Upper lobe of right lung (tissue), 1 donor: ENCODE data around the gene PFDN6. TPM values are rescaled to one million over a fixed set of nuclear protein-coding genes. Genes with fewer than 3 reads are reported as not detected.
"Not testable (repeated sequence)": the region's sequence is repeated elsewhere in the genome, so short reads cannot be mapped to it uniquely, and the experiment has no call there.

Experiments
- ATAC-seq: fragments of 200-7000 bp; cut with Tn5 transposase; one replicate; pipeline ENCODE4 v1.9.1; 2020; ENCODE audit warnings: mild to moderate bottlenecking, moderate library complexity
- DNase-seq: peaks from one replicate; pipeline ENCODE4 v3.0.0-alpha.2; 2020
- H3K27ac ChIP-seq: fragments of 200-600 bp; one replicate; pipeline ENCODE4 v1.8.0; 2022
- H3K27me3 ChIP-seq: fragments of 200-600 bp; one replicate; pipeline ENCODE4 v1.8.0; 2022; ENCODE audit warnings: mild to moderate bottlenecking
- H3K36me3 ChIP-seq: fragments of 200-600 bp; one replicate; pipeline ENCODE4 v1.8.0; 2022
- H3K4me1 ChIP-seq: fragments of 200-600 bp; one replicate; pipeline ENCODE4 v1.8.0; 2022
- H3K4me3 ChIP-seq: fragments of 200-600 bp; one replicate; pipeline ENCODE4 v1.8.0; 2022; ENCODE audit warnings: mild to moderate bottlenecking
- H3K9me3 ChIP-seq: fragments of 200-600 bp; one replicate; pipeline ENCODE4 v1.8.0; 2022
- CTCF ChIP-seq: fragments of 200-600 bp; IDR thresholded peaks from one replicate; pipeline ENCODE4 v1.8.0; 2022; ENCODE audit warnings: antibody characterized with exemption
- intact Hi-C: fragments of 100-400 bp; cut with DNase I; formaldehyde crosslinking; loops from one replicate; pipeline ENCODE4 v1.11.0; 2022
- total RNA-seq: library from RNA; stranded (reverse); fragmentation: NEBNext Ultra II Directional; extraction: Animal tissue kit (Norgen Biotek cat#: 25700); gene quantifications from one replicate; pipeline ENCODE4 v1.2.1, GENCODE V29; 2021
- donor health status: DM: no; HTN: yes; CAD: no; lungs with severe emphysema.

Gene PFDN6
- total RNA-seq, 1 donor from 2014 or later, result 39.3 TPM

DNA sequence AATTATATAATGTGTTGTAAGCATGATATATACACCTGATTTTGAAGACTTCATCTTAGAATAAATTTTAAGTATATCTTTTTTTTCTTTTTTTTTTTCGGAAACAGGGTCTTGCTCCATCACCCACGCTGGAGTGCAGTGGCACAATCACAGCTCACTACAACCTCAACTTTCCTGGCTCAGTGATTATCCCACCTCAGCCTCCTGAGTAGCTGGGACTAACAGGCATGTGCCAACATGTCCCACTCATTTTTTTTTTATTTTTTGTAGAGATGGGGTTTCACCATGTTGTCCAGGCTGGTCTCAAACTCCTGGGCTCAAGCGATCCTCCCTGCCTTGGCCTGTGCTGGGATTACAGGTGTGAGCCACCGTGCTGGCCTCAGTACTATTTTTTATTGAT, 34.8 kb upstream of the PFDN6 start:
- no peak overlapping the region for H3K4me3 ChIP-seq
- no peak for ATAC-seq
- TF ChIP-seq CTCF, result no peak

DNA sequence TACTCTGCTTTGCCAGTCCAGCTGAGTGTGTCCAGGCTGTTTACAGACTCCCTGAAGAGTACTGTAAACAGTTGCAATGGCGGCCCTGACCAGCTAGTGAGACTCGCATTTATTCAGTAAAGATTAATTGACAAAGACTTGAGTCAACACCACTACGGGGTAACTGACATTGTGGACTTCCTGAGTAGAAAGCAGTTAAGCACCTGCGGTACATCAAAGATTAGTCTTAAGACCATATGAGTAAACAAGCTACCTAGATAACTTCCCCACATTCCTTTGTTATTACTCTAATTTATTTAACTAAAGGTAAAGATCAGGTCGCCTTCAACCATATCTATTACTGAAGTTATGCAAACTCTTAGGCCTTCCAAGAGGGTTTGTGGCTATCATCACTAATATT, 30.4 kb upstream of the PFDN6 start:
- no peaks in the 10 kb centered on the region for H3K27me3 ChIP-seq
- ATAC-seq, result no peak
- no peaks in the 10 kb centered on the region for H3K9me3 ChIP-seq
- H3K4me3 ChIP-seq, result no peak overlapping the region
- TF ChIP-seq CTCF, result no peak
- H3K36me3 ChIP-seq, result peaks cover 64% of the 10 kb centered on the region
- intact Hi-C loops, result no loop called here
- no peak overlapping the region for H3K27ac ChIP-seq
- no peaks in the 10 kb centered on the region for H3K4me1 ChIP-seq
- DNase-seq, result no peak

More for the DNA sequence above, 34.8 kb upstream of the PFDN6 start:
- peaks cover 47% of the 10 kb centered on the region for H3K36me3 ChIP-seq
- no peaks in the 10 kb centered on the region for H3K9me3 ChIP-seq
- DNase-seq, result no peak
- intact Hi-C loops, result no loop called here
- no peak overlapping the region for H3K27ac ChIP-seq
- peaks cover 16% of the 10 kb centered on the region for H3K4me1 ChIP-seq
- no peaks in the 10 kb centered on the region for H3K27me3 ChIP-seq

DNA sequence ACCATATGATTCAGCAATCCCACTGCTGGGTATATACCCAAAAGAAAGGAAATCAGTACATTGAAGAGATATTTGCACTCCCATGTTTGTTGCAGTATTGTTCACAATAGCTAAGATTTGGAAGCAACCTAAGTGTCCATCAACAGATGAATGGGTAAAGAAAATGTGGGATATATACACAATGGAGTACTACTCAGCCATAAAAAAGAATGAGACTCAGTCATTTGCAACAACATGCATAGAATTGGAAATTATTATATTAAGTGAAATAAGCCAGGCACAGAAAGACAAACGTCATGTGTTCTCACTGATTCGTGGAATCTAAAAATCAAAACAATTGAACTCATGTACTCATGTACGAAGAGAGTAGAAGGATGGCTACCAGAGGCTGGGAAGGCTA, 26.9 kb upstream of the PFDN6 start:
- H3K4me1 ChIP-seq, H3K4me3 ChIP-seq, H3K9me3 ChIP-seq, H3K27ac ChIP-seq, ATAC-seq, H3K27me3 ChIP-seq, DNase-seq, intact Hi-C loops: not testable (repeated sequence)
- H3K36me3 ChIP-seq, result peaks cover 81% of the 10 kb centered on the region

DNA sequence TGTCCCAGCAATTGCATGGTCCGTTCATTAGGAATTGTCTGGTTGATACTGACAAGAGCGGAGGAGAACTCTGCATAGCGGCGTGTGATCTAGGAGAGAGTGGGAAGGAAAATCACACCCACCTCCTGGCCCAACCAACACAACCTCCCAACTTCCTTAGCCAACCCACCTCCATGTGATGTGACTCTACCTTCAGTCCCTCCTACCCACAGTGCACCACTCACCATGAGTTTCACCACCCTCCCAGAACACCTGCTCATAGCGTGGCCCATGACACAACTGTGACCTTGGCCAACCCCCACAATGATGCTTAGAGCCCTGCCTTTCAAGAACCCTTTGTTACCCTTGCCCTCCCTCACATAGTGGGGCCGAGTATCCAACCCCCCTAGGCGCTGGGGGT, 25.4 kb upstream of the PFDN6 start:
- Histone ChIP-seq H3K36me3 (peaks cover 89% of the 10 kb centered on the region), H3K27ac (no peak overlapping the region), H3K27me3 (no peaks in the 10 kb centered on the region), H3K9me3 (no peaks in the 10 kb centered on the region), H3K4me1 (no peaks in the 10 kb centered on the region), H3K4me3 (no peak overlapping the region)
- no peak for TF ChIP-seq CTCF
- ATAC-seq (peak; percentile 12), DNase-seq (no peak)
- intact Hi-C loops, result no loop called here

GRCh38 chr6:33271117-33271467, 18.3 kb upstream of the PFDN6 start:
- DNase-seq (no peak), ATAC-seq (peak; percentile 6)
- no peak for TF ChIP-seq CTCF
- Histone ChIP-seq H3K36me3 (peaks cover 65% of the 10 kb centered on the region), H3K9me3 (no peaks in the 10 kb centered on the region), H3K4me3 (peak overlapping the region; percentile 75), H3K27me3 (no peaks in the 10 kb centered on the region), H3K4me1 (peaks cover 45% of the 10 kb centered on the region), H3K27ac (peak overlapping the region; percentile 93)
- intact Hi-C loops, result no loop called here

- no peak for TF ChIP-seq CTCF
- H3K36me3 ChIP-seq, result peaks cover 63% of the 10 kb centered on the region
- no peaks in the 10 kb centered on the region for H3K27me3 ChIP-seq
- ATAC-seq (peak; percentile 93), DNase-seq (peak; percentile 91)
- intact Hi-C loops, result no loop called here
- no peaks in the 10 kb centered on the region for H3K9me3 ChIP-seq
- peak within 1 kb of the TSS; percentile 75 for H3K4me3 ChIP-seq
- H3K4me1 ChIP-seq, result peaks cover 51% of the 10 kb centered on the region
- peak within 1 kb of the TSS; percentile 93 for H3K27ac ChIP-seq
Observed at GRCh38 chr6:33271468-33272274, 17.7 kb upstream of the PFDN6 start, which contains the start of the genes RPS18 and VPS52. RPS18 (plus strand) TSS chr6:33272075; CDS start chr6:33272120, 45 bp downstream. VPS52 (minus strand) TSS chr6:33271876; CDS start chr6:33271675, 201 bp downstream.
